CD4-positive, alpha-beta T cell treated with Interleukin-6 at 100 ng/mL for 8 hours (primary cell): Measurements from ENCODE around the gene ADI1.

Experiments
- DNase-seq: peaks from one replicate; pipeline ENCODE4 v3.0.0-alpha.2; 2020; ENCODE audit warnings: mixed read lengths, low spot score

ADI1 gene, protein sequence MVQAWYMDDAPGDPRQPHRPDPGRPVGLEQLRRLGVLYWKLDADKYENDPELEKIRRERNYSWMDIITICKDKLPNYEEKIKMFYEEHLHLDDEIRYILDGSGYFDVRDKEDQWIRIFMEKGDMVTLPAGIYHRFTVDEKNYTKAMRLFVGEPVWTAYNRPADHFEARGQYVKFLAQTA

DNA sequence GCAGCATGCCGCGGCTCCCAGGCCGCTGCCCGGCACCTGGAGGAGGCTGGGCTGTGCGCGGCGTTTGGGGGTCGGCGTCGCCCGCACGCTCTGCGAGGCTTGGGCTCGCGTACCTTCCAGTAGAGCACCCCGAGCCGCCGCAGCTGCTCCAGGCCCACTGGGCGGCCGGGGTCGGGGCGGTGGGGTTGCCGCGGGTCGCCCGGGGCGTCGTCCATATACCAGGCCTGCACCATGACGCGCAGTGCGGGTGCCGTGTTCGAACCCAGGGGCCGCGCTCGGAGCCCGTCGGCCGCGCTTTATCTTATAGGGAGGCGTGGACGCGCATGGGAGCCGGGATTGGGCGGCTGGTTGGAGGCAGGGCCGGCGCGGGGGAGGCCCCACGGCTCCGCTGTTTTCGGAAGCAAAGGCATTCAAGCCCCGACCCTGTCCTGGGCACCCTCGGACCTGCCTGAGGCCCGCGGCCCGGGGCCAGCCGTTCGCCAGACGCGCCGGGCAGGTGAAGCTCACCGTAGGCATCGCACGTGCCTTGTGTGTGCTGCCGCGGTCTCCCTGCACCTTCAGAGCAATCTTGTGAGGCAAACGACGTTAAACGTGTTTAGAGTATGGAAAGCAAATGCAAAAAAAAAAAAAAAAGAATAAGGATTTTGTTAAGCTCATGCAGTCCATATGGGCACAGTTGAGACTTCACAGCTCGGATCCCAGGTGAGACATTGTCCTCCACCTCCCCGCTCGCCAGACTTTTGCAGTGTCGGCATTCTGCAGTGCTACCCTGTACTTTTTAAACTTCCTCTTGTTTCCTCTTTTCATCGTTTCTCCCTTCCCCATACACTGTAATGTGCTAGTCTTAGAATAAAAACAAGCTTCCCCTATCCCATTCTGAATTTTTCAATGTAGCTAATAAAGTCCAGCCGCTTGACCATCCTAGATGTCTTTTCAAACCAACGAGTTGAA, at the start of gene ADI1:
Gene ADI1 (minus strand): TSS at position 277 of the 951 bp plus-strand sequence. CDS start 44 bp downstream, at position 233.
- DNase-seq = peak; percentile 75

DNA sequence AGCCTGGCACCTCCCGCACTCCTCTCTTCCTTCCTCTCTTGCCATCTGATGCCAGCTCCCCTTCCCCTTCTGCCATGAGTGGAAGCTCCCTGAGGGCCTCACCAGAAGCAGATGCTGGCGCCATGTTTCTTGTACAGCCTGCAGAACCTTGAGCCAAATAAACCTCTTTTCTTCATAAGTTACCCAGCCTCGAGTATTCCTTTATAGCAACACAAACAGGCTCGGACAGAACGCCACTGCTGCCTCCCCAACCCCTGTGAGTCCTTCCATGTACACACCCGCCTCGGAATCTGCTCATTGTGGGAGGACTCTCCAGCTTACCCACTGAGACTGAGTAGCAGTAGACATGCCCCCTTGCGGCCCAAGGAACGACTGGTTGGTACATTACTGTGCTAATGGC, 47.5 kb upstream of the ADI1 start:
- no peak for DNase-seq

DNA sequence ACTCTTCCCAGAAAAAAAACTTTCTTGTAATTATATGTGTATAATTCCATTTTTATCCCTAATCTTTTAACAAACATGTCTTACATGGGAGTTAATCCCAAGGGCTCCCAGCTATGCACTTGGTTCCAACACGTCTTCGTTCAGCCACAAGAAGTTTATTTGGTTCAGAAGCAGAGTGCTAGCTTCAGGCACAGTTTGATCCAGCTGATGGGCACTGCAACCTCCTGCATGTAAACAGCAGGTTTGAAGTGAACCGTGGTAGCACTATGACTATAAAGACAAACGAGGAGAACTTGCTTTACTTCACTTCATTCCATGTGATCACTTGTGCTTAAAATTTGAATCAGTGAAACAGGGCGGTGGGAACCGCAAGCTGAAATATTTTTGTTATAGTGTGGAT, 45.8 kb upstream of the ADI1 start:
- DNase-seq = no peak

DNA sequence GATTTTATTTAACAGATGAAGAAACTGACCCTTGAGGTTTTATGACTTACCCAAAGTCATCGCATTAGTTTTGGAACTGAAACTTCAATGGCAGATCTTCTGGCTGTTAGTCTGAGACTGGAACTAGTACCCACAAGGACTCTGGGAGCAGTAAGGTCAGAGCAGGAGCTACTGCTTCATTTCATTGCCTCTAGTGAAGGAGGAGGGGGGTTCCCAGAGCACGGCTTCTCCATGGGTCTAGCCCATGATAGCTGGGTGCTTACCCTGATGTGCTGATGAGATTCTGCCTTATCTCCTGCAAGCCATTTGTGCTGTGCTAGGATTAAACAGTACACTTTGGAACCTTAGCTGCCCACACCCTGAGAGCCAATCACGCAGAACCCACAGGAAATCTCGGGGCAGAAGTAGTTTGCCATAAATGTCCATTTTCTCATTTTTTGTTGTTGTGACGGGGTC, 44.2 kb upstream of the ADI1 start:
- no peak for DNase-seq

DNA sequence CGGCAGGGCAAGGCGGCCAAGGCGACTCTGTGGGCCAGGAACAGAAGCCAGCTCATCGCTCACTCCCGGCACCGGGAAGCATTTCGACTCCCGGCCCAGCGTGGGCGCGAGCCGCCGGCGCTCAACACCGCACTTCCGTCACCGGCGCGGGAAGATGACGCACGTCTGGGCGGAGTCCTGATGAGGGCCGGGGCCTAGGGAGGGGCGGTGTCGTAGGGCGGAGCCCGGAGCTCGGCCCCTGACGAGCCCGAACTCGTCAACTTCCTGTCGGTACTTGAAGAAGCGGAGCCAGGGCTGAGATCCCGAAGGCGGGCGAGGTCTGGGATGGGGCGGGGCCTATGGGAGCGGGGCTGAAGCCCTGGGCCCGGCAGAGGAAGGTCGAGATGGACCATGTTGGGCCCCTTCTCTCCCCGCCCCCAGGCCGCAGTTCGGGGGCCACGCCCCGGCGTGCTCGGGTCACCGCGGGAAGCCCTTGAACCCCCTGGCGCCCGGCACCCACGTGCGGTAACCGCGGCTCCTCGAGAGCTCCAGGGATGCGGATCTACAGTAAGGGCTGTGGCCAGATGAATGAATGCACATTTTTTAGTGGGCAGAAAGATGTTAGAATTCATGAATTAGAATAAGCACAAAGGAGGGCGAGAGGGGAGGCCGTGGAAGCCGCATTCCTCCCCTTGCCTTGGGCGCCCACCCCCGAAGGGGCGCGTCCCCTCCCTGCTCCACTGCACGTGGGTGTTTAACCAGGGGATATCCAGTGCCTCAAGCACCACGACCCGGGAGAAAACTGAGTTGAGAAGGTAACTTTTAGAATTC, 39.1 kb upstream of the ADI1 start, which contains the start of gene RNASEH1:
Gene RNASEH1 (minus strand): TSS at position 129 of the 810 bp plus-strand sequence. CDS start 73 bp downstream, at position 56.
- DNase-seq = peak; percentile 95

DNA sequence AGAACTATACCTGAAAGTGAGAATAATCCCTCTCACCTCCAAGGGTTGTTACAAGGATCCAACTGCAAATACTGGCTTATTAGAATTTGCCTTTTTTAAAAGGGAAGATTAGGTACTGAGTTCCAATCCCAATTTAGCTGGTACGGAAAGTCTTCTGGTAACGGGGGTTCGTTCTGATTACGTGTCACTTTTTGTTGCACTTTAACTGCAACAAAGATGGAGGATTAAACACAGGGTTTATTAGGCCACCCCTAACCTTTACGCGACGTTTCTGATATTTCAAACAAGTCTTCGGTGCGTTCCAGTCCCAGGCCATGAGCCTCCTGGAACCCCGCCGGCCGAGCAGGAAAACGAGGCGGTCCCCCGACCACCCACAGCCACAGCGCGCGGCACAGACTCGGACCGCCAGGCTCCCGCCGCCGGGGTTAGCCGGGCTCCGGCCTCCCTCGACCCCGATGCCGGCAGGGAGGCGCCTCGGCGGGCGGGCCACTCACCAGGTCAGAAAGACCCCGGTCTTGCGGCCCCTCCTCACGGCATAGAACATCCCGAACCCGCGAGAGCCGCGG, 38.4 kb upstream of the ADI1 start:
- no peak for DNase-seq

DNA sequence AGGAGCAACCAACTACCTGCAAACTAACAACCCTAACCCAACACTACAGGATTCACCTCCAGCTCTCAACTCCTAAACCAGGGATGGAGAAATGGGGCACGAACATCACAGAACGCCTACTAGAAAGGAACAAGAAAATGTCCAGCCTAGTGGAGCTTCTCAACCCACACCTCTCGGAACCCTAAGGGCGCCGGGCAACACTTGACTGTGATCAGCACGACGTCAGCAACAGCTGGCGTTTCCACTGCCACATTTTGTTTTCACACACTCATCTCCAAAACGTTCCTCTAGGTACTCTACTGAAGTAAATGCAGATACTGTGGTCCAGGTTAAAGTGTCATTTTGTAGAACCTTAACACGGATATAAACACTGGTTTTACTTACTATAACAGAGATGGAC, 34.6 kb upstream of the ADI1 start:
- DNase-seq = no peak

DNA sequence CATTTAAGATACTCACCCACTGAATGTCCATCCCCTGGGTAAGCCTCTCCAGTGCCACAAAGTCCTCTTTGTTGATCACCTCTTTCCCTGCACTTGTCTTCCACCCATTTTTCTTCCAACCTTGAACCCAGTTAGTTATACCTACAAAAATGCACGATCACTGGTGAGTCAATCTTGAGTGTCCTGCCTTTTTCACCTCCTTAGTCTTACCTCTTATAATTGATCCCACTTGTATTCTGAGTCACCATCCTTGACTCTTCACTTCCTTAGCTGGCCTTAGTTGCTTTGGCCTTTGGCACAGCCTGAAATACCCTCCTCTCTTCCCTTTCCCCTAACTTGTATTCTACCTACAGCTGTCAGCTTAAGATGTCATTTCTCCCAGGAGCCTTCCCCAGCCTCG, 28.6 kb upstream of the ADI1 start:
- DNase-seq = no peak

DNA sequence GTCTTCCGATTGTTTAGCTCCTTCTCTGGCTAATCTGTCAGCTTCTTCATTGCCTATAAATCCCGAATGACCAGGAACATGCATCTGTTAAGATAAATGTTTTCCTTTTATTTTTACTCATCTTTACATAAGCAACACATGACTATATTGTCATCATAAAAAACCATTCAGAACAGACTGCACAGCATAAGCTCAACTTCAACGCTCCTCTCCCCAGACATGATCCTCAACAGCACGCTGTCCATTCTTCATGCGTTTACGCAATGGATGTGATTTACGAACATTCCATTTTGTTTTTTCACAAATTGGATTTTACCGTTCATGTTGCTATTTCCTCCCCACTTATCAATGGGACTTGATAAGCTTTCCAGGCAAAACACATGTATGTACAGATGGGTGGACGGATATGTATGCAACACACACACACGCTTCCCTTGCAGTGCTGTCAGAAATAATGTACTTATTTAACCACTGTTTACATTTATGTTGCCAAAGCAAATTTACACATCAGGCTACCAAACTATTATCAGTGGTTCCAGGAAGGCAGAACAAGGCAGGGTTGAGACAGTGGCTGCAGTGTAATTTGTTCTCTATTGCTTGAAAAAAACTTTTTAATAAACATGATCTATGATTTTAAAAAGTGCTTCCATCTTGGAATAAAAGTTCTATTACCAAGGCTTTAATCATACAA, 26.6 kb upstream of the ADI1 start:
- no peak for DNase-seq

DNA sequence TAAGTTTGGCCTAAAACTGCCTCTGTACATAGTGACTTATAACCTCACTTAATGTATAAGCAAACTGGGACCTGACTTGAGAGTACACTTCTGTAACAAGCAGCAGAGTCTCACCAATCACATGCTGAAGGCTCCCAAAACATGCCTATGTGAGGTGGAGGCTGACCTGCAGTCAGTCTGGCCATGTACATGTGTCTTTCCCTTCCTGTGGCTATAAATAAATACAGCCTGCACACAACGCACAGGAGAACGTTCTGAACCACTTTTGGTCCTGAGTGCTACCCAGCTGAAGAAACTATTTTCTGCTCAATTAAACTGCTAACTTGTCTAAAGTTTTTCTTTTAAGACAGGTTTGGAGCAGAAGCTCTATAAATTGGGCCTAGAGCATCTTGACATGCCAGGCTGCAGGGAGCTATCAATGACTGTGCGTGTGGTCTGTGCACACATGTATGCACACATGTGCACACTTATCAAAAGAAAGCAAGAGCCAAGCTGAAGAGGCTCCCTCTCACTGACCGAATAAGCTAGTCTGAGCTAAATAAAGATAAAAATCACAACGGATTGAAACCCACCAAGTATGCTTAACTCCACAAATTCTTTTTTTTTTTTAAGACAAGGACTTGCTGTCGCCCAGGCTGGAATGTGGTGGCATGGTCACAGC, 23.8 kb upstream of the ADI1 start:
- no peak for DNase-seq

DNA sequence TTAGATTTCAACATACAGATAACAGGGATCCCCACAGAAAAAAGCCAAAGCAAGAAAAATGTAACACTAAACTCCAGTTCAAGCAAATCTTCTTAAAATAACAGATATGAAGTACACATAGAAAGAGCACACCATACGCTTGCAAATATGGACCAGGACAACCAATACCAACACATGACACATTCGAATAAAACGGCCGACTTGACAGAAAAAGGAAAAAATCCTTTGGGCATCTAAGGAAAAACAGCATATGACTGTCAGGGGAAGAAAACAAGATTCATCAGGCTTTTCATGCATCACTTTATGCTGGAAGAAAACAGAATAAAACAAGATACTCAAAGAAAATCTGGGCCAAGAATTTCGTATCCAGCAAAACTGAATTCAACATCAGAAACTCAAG, 22.8 kb upstream of the ADI1 start:
- no peak for DNase-seq

DNA sequence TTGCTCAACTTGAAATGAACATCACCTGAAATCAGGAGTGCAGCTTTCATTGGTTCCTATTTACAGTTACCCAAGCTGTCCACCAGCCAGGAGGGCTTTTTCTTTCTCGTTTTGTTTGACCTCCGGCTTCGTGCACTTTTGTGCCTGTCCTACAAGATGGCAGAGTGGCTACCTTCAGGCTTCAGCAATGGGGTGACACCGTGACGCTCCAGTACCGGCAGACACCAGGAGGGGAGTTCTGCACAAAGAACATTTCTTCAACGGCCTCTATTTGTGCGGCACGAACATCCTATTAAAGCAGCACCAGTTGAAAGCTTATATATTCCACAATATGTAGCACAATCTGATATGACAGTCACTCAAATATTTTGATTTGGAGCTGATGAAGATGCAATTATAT, 20.5 kb upstream of the ADI1 start:
- DNase-seq = no peak

DNA sequence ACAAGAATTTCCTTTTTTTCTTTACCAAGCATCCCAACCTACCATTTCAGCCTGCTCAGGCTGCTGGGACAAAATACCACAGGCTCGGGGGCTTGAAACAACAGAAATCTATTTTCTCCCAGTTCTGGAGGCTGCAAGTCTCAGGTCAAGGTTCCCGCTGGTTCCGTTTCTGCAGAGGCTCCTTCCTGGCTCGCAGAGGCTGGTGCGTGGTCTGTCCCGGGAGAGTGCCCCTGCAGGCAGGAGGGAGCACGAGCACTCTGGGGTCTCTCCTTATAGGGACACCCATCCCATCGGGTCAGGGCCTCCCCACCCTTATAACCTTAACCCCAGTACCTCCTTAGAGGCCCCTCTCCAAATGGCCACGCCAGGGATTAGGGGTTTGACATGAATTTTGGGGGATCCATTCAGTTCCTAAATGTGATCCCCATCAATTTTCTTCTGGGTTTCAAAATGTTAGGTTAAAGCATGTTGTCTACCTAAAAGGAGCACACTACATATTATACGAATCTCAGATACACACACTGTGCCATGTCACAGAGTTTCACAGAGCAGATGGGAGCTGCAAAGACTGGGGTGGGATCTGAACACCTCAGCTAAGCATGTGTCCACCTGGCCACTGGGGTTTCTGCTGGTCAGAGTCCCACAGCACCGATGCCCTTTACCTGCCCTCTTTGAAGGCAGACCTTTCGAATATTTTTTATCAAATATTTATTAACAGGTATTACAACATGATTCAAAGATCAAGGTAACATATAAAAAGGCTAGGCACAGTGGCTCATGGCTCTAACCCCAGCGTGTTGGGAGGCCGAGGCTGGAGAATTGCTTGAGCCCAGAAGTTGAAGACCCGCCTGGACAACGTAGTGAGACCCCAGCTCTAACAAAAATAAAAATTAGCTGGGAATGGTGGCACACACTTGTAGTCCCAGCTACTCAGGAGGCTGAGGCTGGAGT, 17.6 kb upstream of the ADI1 start:
- no peak for DNase-seq

DNA sequence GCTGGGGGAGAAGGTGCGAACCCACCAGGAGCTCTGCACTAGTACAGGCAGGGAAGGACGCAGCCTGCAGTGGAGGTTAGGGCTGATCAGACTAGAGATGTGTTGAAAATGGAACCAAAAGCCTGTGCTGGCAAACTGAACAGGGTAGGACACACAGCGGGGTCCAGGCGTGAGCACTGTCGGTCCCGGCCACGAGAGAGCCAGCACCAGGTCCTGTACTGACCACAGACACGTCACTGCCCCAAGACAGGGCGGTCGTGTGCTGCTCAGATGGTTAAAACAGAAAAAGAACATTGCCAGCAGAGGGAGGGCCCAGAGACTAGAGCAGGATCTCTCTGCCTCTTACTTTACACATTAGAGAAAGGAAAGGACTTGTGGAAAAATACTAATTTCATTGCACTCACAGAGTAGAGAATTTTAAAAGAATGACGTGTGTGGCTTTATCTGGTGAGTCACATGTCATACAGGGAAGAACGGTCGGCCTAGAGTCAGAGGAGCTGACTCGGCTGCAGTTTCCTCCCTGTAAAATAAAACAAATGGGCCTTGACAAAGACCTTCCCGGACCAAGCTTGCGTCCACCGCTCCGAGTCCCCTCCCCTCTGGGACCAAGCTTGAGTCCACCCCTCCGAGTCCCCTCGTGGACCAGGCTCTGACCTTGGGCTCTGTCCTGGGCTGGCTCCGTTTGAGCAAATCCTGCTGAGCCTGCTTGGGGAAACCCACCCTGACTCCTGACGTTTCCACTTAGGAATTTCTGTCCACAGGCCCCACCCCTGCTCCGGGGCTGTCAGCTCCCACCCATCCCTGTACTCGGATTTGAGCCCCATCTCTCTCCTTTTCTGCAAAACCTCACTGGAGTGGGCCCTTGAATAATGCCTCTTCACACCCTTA, 16.7 kb upstream of the ADI1 start:
- DNase-seq = no peak

DNA sequence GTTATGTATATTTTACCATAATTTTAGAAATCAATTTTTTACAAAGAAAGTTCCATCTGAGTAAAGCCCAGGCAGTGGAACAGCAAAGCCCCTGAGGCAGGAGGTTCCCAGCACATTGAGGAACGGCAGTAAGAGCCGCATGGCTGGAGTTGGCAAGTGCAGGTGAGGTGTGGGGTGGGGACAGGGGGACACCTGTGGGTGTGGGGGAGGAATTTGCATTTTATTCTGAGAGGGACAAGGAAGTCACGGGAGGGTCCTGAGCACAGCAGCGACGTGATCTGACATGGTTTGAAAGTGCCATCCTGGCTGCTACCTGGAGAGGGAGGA, 16.1 kb upstream of the ADI1 start:
- no peak for DNase-seq

DNA sequence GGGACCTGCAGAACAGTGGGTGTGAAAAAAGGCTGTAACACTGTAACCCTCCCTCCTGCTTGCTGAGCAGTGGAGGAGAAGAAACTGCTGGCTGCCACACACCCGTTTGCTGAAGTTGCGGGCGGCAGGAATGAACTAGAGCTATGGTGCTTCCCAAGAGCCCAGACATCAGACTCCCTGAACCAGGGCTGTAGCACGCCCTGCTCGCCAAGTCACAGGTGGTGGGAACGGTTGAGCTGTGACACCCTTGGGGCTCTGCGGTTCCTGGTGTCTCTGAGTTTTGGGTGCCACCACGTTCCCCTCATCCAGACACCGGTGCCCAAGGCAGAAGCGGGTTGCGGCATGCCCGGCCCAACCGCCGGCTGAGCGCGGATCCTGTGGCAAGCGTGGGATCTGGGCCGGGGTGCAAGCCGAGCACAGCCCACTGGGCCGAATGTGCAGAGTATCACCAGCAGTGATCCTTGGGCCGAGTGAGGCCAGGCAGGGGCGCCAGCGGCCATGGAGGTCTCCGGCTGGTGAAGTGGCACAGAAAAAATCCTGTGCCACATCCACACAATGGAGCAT, 15.0 kb upstream of the ADI1 start:
- DNase-seq = no peak

DNA sequence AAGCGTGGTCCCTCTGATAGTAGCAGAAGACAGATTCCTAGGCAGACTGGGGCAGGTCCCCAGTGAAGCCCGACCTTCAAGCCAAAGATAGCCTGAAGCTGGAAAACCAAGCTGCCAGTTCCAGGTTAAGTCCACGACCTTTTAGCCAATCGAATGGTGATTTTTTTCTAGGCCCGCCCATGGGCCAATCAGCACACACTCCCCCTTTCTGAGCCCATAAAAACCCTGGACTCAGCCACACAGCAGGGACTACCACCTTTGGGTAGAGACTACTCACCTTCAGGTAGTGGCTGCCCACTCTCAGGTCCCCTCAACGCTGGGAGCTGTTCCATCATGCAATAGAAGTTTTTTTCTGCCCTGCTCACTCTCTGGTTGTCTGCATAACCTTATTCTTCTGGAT, 14.5 kb upstream of the ADI1 start:
- DNase-seq = no peak

DNA sequence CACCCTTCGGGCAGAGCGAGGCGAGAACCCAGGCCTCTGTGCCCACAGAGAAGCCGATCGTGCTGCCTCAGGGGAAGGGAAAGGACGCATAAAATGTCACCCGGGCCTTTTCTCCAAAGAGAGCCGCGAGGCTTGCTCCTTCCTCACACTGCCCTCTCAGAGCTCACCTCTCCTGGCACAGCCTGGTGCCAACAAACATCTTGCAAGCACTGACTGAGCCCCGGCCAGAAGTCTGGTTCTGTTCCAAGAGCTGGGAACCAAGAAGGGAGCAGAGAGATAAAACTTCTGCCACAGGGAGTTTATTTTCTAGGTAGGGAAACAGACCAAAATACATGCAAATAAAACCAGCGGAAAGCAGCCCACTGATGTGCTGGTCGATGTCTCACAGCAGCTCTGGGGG, 13.6 kb upstream of the ADI1 start:
- DNase-seq = no peak
